ENCODE results near the gene CDHR5.

GRCh38 chr11:673866-674265, 49.1 kb upstream of the CDHR5 start:
- TF ChIP-seq EZH2 (IDR thresholded peaks at IDR 0.05; ENCODE audit: low read length, missing control alignments) (no peak), CTCF (conservative IDR thresholded peaks at IDR 0.05 in 1 of 2, IDR thresholded peaks at IDR 0.05 in 1 of 2; ENCODE audit: low read depth in 1 of 2, low read length in 2 of 2) (no peak)

All from fibroblast of lung (primary cell).